ENCODE results near the gene DPM1.
A peak's percentile ranks its signal among the peaks of the same experiment; 100 is the strongest.
"Not testable (repeated sequence)": the region's sequence is repeated elsewhere in the genome, so short reads cannot be mapped to it uniquely, and the experiment has no call there.

The DPM1 gene

DNA sequence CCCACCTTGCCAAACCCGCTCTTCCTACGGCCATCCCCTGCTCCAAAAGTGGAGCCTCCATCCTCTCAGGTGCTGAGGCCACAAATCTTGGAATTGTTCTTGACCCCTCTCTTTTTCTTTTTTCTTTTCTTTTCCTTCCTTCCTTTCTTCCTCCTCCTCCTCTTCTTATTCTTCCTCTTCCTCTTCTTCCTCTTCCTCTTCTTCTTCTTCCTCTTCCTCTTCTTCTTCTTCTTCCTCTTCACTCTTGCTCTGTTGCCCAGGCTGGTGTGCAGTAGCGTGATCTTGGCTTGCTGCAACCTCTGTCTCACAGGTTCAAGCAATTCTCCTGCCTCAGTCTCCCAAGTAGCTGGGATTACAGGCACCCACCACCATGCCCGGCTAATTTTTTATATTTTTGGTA is 20.2 kb upstream of the DPM1 start:
- FAIRE-seq, result not testable (repeated sequence)

DNA sequence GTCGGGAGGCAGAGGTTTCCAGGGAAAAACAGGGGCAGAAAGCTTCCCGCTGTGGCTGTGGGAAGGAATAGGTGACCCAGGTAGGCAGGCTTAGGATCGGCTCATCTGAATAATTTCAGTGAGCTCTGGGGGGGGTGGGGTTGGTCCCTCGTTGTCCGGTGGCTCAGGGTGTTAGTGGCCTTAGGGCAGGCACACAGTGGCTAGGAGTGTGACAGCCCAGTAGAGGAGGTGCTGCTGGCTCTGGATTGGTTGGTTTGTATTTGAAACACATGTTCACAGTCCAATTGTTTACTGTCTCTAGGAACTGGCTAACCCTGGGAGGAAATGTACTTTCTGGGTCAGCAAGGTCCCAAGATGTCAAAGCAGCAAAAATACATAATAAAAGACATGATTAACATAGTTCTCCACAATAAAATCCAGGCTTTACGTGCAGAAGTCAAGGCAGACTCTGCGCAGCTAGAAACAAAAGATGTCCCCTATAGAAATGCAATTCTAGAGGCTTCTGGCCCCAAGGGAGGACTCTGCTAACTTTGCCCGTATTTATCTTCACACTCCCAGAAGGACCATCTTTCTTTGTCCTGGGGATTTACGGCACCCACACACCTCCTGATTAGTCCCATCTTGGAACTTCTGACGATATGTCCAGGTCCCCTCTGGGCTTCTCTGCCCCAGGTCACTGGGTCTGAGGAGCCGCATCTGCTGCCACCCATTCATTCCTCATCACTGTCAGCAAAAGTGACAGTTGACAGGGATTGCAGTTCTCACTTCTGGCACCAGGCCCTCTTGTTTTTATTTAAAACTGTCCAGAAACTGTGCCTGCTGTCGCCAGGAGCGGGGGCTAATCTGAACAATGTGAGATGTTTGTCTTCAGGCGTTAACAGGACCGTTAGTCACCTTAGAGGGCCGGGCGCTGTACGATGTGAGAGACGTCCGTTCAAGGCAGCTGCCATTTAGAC is 19.0 kb upstream of the DPM1 start:
- FAIRE-seq, result no peak

DNA sequence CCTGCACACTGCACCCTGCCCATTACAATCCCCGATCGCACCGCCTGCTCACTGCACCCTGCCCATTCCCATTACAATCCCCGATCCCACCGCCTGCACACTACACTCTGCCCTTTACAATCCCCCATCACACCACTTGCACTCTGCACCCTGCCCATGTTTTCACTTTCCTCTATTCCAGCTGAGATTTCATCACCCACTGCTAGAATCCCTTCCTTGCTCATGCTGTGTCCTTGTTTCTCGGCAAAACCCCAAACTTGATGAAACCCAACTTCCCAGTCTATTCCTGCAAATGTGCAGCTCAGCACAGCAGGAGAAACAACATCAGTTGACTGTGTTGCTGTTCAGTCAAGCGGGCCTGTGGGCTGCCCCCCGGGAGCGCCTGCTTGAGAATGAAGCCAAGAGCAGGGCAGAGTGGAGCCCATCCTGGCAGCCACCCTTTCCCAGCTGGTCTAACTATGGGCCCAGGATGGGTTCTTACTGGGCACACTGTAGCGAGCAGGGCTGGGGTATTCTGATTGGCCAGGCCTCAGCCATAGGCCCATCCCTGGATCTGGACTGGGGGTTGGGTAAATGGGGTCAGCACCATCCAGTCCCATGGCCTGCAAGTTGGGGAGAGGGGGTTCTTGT is 17.5 kb upstream of the DPM1 start:
- no peak for FAIRE-seq

DNA sequence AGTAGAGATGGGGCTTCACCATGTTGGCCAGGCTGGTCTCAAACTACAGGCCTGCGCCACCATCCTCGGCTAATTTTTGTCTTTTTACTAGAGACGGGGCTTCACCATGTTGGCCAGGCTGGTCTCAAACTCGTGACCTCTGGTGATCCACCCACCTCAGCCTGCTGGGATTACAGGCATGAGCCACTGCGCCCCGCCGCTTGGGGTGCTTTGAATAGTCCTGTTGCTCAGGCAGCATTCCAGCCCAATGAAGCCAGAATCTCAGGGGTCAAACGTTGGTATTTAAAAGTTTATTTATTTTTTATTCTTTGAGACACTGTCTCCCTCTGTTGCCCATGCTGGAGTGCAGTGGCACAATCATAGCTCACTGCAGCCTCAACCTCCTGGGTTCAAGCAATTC is 11.6 kb upstream of the DPM1 start:
- FAIRE-seq, result no peak

DNA sequence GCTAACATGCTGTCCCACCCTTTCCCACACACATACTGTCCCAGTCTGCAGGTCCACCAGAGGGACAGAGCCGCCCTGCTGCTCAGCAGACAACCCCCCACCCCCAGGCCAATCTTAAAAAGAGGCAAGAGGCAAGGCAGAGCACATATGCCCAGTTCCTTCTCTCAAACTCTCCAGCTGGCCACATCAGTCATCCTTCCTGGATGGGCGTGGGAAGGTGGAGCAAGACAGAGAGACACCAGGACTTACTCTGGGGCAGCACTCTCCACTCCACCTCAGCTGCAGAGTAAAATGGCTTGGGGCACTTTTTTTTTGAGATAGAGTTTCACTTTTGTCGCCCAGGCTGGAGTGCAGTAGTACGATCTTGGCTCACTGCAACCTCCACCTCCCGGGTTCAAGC is 11.1 kb upstream of the DPM1 start:
- no peak for FAIRE-seq

DNA sequence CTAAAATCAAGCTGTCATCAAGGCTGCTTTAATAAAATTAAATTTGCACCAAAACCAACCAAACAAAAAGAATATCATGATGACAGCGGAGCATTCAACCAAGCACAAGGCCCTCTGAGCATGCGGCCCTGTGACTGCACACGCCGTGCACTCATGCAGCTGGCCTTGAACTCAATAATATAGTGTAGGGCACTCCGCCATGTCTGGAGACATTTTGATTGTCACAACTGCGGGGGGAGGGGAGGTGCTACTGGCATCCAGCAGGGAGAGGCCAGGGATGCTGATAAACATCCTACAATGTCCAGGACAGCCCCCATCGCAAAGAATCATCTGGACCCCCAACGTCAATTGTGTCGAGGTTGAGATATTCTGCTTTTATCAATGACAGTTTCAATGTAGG is 10.0 kb upstream of the DPM1 start:
- FAIRE-seq, result no peak

DNA sequence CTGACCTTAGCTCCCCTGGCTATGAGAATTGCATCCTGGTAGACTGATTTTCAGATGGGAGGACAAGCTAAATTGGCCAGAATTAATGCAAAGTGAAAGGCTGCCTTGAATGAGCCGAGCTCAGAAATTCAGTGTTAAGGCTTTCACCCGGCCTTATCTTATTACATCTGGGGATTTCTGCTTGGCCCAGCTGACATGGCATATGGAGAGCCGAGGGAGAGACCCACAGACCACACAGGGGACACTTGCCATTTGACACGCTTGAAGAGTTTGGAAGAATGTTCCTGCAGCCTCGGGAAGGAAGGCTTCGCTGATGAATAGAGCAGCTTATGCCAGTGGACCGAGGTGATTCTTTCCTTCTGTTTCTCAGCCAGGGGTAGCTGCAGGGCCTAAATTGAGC is 9.3 kb upstream of the DPM1 start:
- no peak for FAIRE-seq

DNA sequence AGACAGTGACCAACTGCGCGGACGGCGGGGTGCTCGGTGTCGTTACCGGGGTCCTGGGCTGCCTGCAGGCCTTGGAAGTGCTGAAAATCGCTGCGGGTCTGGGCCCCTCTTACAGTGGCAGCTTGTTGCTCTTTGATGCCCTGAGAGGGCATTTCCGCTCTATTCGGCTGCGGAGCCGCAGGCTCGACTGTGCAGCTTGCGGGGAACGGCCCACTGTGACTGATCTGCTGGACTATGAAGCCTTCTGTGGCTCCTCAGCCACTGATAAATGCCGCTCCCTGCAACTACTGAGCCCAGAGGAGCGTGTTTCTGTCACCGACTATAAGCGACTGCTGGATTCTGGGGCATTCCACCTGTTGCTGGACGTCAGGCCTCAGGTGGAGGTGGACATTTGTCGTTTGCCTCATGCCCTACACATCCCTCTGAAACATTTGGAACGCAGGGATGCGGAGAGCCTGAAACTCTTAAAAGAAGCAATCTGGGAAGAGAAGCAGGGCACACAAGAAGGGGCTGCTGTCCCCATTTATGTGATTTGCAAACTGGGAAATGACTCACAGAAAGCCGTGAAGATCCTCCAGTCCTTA is 1.3 kb upstream of the DPM1 start:
- no peak for FAIRE-seq

DNA sequence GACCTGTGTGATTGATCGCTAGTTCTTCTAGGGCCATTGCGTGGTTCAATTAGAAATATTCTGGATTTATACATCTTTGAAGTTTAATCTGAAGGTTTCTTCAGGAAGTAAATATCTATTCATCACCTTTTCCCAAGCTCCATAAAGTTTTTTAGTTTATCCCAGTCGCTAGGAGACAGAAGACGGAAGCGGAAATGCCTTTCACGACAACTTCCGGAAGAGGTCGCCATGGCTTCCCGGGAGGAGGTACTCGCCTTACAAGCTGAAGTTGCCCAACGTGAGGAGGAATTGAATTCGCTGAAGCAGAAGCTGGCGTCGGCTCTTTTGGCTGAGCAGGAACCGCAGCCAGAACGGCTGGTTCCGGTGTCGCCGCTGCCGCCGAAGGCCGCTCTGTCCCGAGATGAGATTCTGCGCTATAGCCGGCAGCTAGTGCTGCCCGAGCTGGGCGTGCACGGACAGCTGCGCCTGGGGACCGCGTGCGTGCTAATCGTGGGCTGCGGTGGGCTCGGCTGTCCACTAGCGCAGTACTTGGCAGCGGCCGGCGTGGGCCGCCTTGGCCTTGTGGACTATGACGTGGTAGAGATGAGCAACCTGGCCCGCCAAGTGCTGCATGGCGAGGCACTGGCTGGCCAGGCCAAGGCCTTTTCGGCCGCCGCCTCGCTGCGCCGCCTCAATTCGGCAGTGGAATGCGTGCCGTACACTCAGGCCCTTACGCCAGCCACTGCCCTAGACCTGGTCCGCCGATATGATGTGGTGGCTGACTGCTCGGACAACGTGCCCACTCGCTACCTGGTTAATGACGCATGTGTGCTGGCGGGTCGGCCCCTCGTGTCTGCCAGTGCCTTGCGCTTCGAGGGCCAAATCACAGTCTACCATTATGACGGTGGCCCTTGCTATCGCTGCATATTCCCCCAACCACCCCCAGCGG is 547 bp upstream of the DPM1 start, which contains the start of gene MOCS3:
Gene MOCS3 (plus strand): TSS at position 204 of the 928 bp plus-strand sequence. CDS start 25 bp downstream, at position 229.
- peak; percentile 95 for FAIRE-seq

DNA sequence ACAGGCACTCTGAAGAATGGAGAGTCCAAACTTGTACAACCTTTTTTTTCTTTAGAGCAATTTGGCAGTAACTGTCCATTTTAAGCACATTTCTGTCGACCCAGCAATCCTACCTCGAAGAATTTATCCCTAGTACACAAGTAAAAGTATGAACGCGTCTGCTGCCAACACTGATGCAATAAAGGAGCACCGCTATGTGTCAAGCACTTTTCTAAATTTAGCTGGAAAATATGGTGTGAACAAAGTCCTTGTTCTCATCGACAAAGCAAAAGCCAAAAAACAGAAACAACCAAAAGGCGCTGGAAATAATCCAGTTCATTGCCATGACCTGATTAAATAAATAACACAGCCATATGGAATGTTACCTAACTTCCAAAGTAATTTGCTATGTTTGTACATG is 1.1 kb downstream of the DPM1 start:
- no peak for FAIRE-seq

DNA sequence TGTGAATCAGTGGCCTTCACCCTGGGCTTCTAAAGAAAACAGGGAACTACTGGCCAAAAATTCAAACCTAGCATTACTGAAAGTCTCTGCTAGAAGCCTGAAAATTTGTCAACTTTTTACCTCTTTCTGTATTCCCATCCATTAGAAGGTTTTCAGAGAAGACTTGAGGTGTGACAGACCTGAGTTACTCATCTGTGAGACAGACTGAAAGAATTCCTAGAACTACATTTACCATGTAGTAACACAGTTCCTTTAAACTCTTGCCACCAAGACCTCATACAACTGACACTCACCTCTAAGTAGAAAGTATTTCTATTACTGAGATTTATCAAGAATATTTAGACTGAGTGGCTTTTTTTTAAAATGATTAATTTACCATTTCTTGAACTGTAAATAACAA is 4.5 kb downstream of the DPM1 start:
- no peak for FAIRE-seq

DNA sequence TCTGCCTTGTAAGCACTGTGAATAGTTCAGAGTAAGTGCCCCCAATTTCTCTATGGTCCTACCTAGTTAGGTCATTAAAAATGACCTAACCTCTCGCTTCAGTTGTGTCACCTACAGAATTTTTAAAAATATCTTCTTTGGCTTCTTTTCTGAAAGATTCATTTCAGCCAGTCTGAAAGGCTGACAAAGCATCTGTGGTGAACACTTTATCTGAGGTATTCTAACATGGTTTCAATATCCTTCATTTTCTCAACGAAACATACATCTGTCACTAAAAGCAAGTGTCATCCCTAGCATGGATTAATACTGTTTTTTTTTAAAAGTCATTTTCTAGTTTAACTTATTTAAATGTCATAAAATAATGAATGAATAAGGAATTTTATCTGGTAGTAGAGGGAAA is 5.1 kb downstream of the DPM1 start:
- no peak for FAIRE-seq

DNA sequence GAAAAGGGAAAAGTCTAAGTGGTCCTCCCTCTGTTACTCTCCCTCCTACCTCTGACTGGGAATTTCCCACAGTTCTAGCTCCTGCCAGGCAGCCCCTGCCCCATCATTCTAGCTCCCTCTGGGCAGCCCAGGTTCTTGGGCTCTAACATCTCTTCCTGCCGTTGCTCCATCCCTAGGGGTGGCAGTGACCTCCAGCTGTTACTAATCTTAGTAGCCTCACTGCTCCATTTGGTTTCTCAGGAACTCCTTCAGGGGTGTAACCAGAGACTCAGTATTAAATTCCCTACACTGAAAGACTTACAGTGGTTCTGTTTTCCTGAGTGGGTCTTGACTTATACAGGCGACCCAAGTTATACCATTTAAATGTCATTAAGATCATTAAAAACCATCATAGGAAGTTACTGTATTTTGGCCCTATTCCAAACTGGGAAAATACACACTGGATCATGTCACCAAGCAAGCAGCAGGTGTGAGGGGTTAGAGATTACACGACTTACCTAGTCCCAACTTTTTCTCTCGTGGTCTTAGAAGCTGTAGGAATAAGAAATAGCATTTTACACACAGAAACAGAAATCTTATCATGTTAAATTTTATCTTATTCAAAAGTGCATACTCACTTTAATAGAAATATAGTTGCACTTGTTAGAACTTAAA is 10.1 kb downstream of the DPM1 start:
- no peak for FAIRE-seq

DNA sequence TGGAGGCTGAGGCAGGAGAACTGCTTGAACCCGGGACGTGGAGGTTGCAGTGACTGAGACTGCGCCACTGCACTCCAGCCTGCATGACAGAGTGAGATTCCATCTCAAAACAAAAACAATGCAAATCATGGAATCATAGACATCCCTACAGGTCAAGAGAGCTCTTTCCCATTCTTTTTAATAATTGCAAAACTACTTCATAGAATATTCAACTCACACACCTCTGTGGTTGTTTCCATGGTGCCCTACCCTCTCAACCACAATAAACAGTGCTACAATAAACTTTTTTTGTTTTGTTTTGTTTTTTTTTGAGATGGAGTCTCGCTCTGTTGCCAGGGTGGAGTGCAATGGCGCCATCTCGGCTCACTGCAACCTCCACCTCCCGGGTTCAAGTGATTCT is 15.3 kb downstream of the DPM1 start:
- no peak for FAIRE-seq

DNA sequence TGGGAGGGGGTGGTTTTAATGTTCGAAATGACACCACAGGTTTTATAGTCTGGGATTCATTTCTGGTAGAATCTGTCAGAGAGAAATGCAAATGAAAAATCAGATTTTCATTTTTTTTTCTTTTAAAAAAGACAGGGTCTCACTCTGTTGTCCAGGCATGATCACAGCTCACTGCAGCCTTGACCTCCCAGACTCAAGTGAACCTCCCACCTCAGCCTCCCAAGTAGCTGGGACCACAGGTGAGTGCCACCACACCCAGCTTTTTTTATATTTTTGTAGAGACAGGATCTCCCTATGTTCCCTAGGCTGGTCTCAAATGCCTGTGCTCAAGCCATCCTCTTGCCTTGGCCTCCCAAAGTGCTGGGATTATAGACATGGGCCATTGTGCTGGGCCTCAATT is 24.7 kb downstream of the DPM1 start:
- no peak for FAIRE-seq

DNA sequence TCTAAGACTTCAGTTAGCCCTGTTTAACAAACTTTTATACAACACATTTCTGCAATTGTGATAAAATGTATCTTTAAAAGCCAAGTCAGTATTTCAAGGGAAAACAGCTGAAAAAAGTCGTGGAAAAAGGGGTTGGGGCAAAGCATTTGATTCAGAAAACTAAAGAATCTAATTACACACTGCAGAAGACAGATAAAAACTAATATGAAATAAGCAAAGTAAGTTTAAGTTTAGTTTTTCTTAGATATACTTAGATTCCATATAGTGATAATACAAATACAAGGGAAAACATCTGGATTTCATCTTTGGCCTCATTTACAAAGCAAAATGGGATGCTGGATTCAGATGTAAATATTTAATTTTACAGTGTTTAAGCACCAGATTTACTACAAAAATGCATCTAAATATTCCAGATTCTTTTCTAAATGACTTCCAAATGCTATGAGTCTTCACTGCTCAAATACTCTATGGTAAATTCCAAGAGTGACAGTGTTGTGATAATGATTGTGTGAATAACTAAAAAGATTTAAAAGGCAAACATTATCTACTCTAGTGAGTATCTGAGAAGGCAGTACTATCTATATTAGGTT is 25.5 kb downstream of the DPM1 start:
- FAIRE-seq, result no peak

DNA sequence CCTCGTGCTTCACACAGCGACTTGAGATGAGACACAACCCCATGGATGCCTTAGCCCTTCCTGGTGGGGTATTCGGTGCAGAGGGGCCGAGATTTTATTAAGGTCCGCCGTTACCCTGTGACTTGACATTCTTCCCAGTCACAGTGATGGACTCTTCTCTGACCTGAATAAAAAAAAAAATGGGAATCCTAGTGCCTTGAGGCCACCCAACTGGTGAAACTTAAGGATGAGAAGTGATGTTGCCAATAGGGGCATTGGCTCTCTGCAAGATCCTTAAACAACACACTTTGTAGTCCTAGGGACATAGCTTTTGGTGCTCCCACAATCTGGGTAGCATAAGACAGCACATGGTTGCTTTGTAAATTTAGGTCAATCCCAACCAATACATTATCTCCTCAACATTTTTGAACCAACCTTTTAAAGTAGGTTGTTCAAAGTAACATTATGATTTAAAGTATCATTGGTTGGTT is 26.3 kb downstream of the DPM1 start:
- FAIRE-seq, result no peak

DNA sequence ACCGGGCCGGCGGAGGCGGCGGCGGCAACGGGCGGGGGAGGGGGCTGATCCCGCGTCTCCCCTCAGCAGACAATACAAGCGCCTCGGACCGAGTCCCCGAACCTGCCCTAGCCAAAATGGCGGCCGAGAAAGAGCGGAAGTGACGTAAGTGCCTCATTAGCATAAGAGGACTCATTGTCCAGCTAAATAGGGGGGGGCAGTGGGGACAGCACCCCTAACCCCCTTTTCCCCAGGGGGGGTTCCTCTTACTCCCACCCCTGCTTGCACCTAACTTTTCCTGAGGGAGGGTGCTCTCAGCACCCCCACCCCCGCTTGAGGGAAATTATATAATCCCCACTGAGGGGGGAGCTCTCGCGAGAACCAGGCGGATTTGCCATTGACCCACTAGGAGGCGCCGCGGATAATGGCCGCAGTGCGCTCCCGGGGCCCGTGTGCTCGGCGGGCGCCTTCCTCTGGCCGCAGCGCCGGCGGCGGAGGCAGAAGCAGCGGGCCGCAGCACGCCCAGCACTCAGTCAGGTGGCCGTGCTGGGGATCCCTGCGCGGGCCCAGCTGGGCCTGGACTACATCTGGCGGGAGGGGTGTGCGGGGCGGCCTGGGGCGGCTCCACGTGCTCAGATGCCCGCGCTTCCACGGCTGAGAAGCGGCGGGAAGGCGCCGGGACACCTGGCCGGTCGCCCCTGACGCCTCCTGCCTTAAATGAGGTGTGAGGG is 26.9 kb downstream of the DPM1 start, which contains the start of gene ADNP:
Gene ADNP (minus strand): TSS at position 132 of the 710 bp plus-strand sequence. CDS start 27,441 bp downstream, outside the sequence.
- no peak for FAIRE-seq

DNA sequence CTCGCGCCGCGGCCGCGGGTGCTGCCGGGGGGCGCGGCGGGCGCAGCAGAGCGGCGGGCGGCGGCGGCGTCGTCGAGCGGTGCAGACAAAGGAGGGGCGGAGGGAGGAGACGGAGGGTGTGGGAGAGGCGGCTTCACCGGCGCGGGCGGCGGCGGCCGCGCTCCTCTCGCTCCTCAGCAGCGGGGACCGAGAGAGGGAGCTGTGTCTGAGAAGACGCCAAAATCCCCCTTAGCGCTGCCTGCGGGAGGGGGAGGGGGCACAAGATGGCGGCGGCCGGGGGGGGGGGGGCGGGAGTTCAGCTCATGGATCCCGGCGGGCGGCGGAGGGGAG is 27.4 kb downstream of the DPM1 start:
- no peak for FAIRE-seq

DNA sequence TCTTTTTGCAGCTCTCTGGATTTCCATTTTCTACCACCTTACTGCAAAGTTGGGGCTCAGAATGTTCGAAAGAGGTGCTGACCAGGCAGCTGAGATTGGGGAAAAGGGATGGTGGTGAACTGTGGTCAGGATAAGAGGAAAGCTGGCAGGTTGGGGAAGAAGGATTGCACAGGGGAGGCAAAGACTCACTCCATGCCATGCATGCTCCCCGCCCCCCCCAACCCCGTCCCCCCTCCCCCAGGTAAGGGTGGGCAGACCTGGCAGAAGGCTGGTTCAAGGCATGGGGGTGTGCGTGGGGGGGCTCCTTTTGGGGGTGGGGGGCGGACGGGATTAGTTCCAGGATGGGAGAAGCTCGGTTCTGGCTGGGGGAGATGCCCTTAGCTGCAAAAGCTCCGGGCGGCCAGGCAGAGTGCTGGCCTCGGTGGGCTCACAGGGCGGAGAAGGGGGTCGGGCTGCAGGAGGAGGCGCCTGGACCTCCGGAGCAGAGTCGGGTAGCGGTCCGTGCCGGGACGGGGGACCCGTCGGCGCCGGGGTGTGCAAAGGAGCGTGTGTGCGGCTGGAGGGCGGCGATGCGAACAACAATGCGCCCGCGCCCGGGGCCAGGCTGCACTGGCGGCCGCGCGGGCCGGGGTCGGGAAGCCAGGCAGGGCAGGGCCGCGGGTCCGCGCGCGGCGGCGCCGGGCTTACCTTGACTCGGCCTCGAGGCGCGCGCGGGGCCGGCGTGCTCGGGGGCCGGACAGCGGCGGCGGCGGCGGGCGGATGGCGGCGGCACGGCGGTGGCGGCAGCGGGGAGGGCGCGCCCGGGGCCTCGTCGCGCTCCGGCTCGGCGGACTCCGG is 28.0 kb downstream of the DPM1 start:
- FAIRE-seq, result no peak

Measured in islet of Langerhans (tissue), 1 donor.